NCI-H2227 (cell line): ENCODE data around the gene ERFL.

ENCODE experiments used
- DNase-seq: peaks from one replicate; lab custom pipeline; 2025; ENCODE audit not compliant: unreplicated experiment; lab: John Stamatoyannopoulos, UW

Gene ERFL

GRCh38 chr19:41927497-41928192 is 604 bp downstream of the ERFL start:
- DNase-seq: peak; percentile 65

- no peak for DNase-seq
Measured at GRCh38 chr19:41926763-41927496, 1.3 kb downstream of the ERFL start.

GRCh38 chr19:41926028-41926762 is 2.1 kb downstream of the ERFL start:
- DNase-seq: no peak

GRCh38 chr19:41925208-41926003 is 2.8 kb downstream of the ERFL start:
- DNase-seq: no peak

- no peak for DNase-seq
Measured at GRCh38 chr19:41924151-41925145, 3.8 kb downstream of the ERFL start.

GRCh38 chr19:41923045-41923788 is 5.0 kb downstream of the ERFL start:
- DNase-seq: no peak

- no peak for DNase-seq
Measured at GRCh38 chr19:41922585-41922984, 5.7 kb downstream of the ERFL start.

- DNase-seq: no peak
Measured at GRCh38 chr19:41921577-41922576, 6.4 kb downstream of the ERFL start.

- no peak for DNase-seq
Measured at GRCh38 chr19:41920882-41921576, 7.2 kb downstream of the ERFL start.

GRCh38 chr19:41919948-41920712 is 8.1 kb downstream of the ERFL start:
- no peak for DNase-seq

GRCh38 chr19:41918653-41919244 is 9.5 kb downstream of the ERFL start:
- no peak for DNase-seq

GRCh38 chr19:41918095-41918494 is 10.2 kb downstream of the ERFL start:
- no peak for DNase-seq

- DNase-seq: no peak
Measured at GRCh38 chr19:41917676-41918075, 10.6 kb downstream of the ERFL start.

- no peak for DNase-seq
Measured at GRCh38 chr19:41915776-41916414, 12.4 kb downstream of the ERFL start.

- DNase-seq: no peak
Measured at GRCh38 chr19:41915021-41915775, 13.1 kb downstream of the ERFL start.
